Tibial nerve (tissue), 4 donors: ENCODE measurements around the gene ZG16B.

Experiments used
- EP300 ChIP-seq, 2 donors: sonication (generic); formaldehyde crosslinking; IDR thresholded peaks; one replicate each; pipeline ENCODE4 v1.6.1; 2017; ENCODE audit warnings: antibody characterized with exemption in 2 of 2, mild to moderate bottlenecking in 1 of 2
- POLR2A ChIP-seq, 2 donors: fragments of 450-650 bp; IDR thresholded peaks; one replicate each; pipeline ENCODE4 v1.6.1; 2017; ENCODE audit warnings: antibody characterized with exemption in 2 of 2, mild to moderate bottlenecking in 2 of 2, moderate library complexity in 2 of 2
- TF ChIP-seq, protein P1 (sequence below), 5 experiments: fragments of 200-600 bp in 3 of 5; fragments of 450-650 bp in 2 of 5; sonication (generic) in 3 of 5; IDR thresholded peaks; one replicate each; pipeline ENCODE4 v1.5.1; 2016 to 2019; ENCODE audit warnings: antibody characterized with exemption in 5 of 5, mild to moderate bottlenecking in 3 of 5, moderate library complexity in 2 of 5

DNA sequence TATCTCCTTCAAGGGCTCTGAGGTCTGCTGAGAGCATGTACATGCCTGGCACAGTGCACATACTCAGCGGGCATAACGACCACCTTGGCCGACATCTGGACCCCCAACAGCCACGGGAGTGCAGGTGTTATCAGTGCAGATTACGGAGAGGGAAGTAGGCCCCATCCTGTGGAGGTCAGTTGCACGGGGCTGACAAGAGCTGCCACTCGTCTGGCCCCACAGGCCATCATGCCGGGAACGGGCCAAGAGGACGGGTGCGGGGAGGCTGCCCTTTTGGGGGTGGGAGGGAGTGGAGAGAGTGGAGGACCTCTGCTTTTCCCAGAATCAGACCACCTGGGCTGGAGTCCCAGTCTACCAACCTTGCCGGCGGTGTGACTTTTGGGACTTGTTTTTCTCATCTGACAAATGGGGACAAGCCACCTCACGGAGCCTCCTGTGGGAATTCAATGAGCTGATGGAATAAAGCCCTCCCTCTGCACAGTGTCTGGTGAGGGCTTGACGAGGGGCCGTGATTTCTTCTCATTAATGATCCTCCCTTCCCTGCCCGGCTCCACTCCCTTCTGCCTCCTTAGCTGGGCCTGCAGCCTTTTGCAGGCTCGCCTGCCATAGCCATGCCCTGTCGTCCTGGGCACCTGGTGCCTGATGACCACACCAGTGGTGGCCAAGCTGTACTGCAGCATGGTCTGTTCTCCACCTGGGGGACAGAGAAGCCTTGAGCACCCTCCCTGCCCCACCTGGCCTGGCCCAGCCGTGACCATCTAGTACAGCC lies 47.3 kb upstream of the ZG16B start:
- TF ChIP-seq, protein P1, sequence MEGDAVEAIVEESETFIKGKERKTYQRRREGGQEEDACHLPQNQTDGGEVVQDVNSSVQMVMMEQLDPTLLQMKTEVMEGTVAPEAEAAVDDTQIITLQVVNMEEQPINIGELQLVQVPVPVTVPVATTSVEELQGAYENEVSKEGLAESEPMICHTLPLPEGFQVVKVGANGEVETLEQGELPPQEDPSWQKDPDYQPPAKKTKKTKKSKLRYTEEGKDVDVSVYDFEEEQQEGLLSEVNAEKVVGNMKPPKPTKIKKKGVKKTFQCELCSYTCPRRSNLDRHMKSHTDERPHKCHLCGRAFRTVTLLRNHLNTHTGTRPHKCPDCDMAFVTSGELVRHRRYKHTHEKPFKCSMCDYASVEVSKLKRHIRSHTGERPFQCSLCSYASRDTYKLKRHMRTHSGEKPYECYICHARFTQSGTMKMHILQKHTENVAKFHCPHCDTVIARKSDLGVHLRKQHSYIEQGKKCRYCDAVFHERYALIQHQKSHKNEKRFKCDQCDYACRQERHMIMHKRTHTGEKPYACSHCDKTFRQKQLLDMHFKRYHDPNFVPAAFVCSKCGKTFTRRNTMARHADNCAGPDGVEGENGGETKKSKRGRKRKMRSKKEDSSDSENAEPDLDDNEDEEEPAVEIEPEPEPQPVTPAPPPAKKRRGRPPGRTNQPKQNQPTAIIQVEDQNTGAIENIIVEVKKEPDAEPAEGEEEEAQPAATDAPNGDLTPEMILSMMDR (IDR thresholded peaks at IDR 0.05), result no peak
- TF ChIP-seq POLR2A (IDR thresholded peaks at IDR 0.05), result no peak
- TF ChIP-seq EP300 (IDR thresholded peaks at IDR 0.05), result no peak
